Sigmoid colon (tissue), 7 donors: ENCODE results near the gene PACRG. TPM values are rescaled to one million over a fixed set of nuclear protein-coding genes. Genes with fewer than 3 reads are reported as not detected.

Experiments
- DNase-seq: peaks from one replicate; pipeline ENCODE4 v3.0.0-alpha.2; 2019
- H3K27ac ChIP-seq, 4 donors: fragments of 200-600 bp; sonication (generic); one replicate each; pipeline ENCODE4 v1.5.1; 2016 to 2019; ENCODE audit warnings: mild to moderate bottlenecking in 1 of 4
- H3K27me3 ChIP-seq, 3 donors: fragments of 200-600 bp; sonication (generic); one replicate each; pipeline ENCODE4 v1.5.1; 2019; ENCODE audit warnings: mild to moderate bottlenecking in 1 of 3
- H3K36me3 ChIP-seq, 4 donors: fragments of 200-600 bp; sonication (generic); one replicate each; pipeline ENCODE4 v1.5.1; 2016 to 2019
- H3K4me1 ChIP-seq, 4 donors: fragments of 200-600 bp; sonication (generic); one replicate each; pipeline ENCODE4 v1.5.1; 2017 to 2019
- H3K4me3 ChIP-seq, 4 donors: fragments of 200-600 bp; sonication (generic); one replicate each; pipeline ENCODE4 v1.5.1; 2017 to 2019; ENCODE audit warnings: mild to moderate bottlenecking in 2 of 4, moderate library complexity in 1 of 4
- H3K9me3 ChIP-seq, 4 donors: fragments of 200-600 bp in 3 of 4; sonication (generic) in 3 of 4; one replicate each; pipeline versions ENCODE4 v1.5.1 to v1.6.1; 2013 to 2019
- CTCF ChIP-seq, 4 experiments: fragments of 450-650 bp in 3 of 4; fragments of 200-600 bp in 1 of 4; IDR thresholded peaks; one replicate each; pipeline ENCODE4 v1.5.1; 2016 to 2019; ENCODE audit warnings: antibody characterized with exemption in 4 of 4, mild to moderate bottlenecking in 3 of 4, moderate library complexity in 2 of 4
- EP300 ChIP-seq, 4 donors: sonication (generic); formaldehyde crosslinking; IDR thresholded peaks; one replicate each; pipeline ENCODE4 v1.6.1; 2017; ENCODE audit warnings: antibody characterized with exemption in 4 of 4
- POLR2A ChIP-seq, 2 donors: fragments of 450-650 bp; IDR thresholded peaks; one replicate each; pipeline ENCODE4 v1.6.1; 2016; ENCODE audit warnings: antibody characterized with exemption in 2 of 2, mild to moderate bottlenecking in 2 of 2, moderate library complexity in 2 of 2
- POLR2AphosphoS5 ChIP-seq, 4 donors: sonication (generic); formaldehyde crosslinking; IDR thresholded peaks; one replicate each; pipeline ENCODE4 v1.6.1; 2017; ENCODE audit warnings: antibody characterized with exemption in 4 of 4
- WGBS, 2 donors: extraction: QIAGEN DNeasy Blood & Tissue Kit; methylation state at CpG; one replicate each; pipeline ENCODE4 v1.1.7; 2013; 5-methylcytosine and 5-hydroxymethylcytosine counted together
- intact Hi-C: fragments of 100-400 bp; cut with DNase I; formaldehyde crosslinking; loops from one replicate; pipeline ENCODE4 v1.15.1; 2023
- polyA plus RNA-seq, 3 donors: library from polyadenylated mRNA; stranded (reverse); fragments of 200-250 nt; gene quantifications; one replicate each; pipeline ENCODE4 v1.2.3, GENCODE V29; 2013
- total RNA-seq, 4 donors: library from RNA; depleted of rRNA; stranded (reverse); fragments of >200 nt; gene quantifications; one replicate each; pipeline ENCODE4 v1.1.0, GENCODE V29; 2016
- donor health status: healthy with polysubstance abuse.
- donor health status: Bipolar disorder and iron deficiency.
- donor health status: healthy.

The PACRG gene
- total and polyA plus RNA-seq, 7 donors: 0.12 to 6.9 (median 0.95) TPM; not detected in 2

GRCh38 chr6:163332575-163332974, 604.8 kb downstream of the PACRG start:
- WGBS, 2 donors: 82 to 83% methylated on average over 7 of the region's 7 CpGs
- TF ChIP-seq CTCF (IDR thresholded peaks at IDR 0.05) (no peak), POLR2AphosphoS5 (IDR thresholded peaks at IDR 0.05) (no peak)
- intact Hi-C loops: no loop called here
- DNase-seq: no peak
- H3K27ac ChIP-seq: no peak overlapping the region
- H3K36me3 ChIP-seq: no peaks in the 10 kb centered on the region
- H3K9me3 ChIP-seq: no peaks in the 10 kb centered on the region
- no peak overlapping the region for H3K4me3 ChIP-seq
- peaks cover 0 to 18% (median 8%) of the 10 kb centered on the region in 4 donors for H3K4me1 ChIP-seq
- no peaks in the 10 kb centered on the region for H3K27me3 ChIP-seq

- no peak for DNase-seq
Observed at GRCh38 chr6:163333038-163333437, 605.3 kb downstream of the PACRG start.

DNA sequence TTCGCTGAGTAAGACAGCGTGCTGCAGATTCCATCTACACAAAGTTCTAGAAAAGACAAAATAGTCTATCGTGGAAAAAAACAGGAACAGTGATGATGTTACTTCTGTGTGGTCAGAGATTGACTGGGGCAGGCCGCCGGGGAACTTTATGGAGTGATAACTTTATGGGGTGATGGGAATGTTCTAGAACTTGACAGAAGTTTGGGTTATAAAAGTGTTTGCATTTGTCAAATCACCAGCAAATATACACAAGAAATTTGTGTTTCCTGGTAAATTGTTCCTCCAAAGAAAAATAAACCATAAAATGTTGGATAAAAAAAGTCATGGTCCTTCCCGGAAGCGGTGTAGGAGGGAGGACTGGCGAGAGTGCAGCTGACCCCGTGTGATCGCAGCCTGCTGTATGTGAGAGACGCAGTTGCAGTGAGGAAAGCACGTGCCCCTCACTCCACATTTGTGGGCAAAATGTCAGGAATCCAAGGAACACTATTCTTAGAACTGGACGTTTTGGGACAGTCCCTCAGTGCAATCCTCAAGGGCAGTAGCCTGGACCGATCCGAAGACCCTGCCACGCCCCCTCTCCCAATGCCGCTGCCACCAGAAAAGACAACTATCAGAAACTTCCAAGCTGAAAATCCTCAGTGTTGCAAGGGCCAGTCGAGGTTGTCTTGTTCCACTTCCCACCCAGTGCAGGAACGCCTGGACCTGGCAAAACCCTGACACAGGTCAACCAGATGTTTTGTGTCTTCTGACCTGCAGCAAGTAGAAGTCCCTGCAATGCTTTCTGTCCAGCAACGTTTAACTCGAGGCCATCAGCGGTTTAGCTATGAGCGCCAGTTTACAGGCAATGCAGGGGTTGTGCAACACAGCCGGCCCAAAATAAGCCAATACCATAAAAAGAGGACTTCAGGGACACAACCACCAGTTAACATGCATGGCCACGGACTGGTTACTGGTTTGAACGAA, 606.2 kb downstream of the PACRG start:
- intact Hi-C loops: no loop called here
- Histone ChIP-seq H3K36me3 (no peaks in the 10 kb centered on the region), H3K27ac (peak overlapping the region in 3 of 4 donors; percentile 8 to 61 (median 11)), H3K27me3 (no peaks in the 10 kb centered on the region), H3K9me3 (no peaks in the 10 kb centered on the region), H3K4me3 (no peak overlapping the region), H3K4me1 (peaks cover 0 to 18% (median 8%) of the 10 kb centered on the region in 4 donors)
- peak; percentile 83 for DNase-seq
- TF ChIP-seq POLR2A (IDR thresholded peaks at IDR 0.05) (no peak), CTCF (IDR thresholded peaks at IDR 0.05) (no peak), POLR2AphosphoS5 (IDR thresholded peaks at IDR 0.05) (peak in 2 of 4 donors; percentile 26 to 55), EP300 (IDR thresholded peaks at IDR 0.05) (no peak)
- 65 to 72% methylated on average over 26 of the region's 26 CpGs for WGBS, 2 donors

More at GRCh38 chr6:163333038-163333437, 605.3 kb downstream of the PACRG start:
- Histone ChIP-seq H3K9me3 (no peaks in the 10 kb centered on the region), H3K27me3 (no peaks in the 10 kb centered on the region), H3K4me3 (no peak overlapping the region), H3K4me1 (peaks cover 0 to 18% (median 8%) of the 10 kb centered on the region in 4 donors), H3K27ac (peak overlapping the region in 2 of 4 donors; percentile 11 to 19), H3K36me3 (no peaks in the 10 kb centered on the region)
- intact Hi-C loops: no loop called here
- WGBS, 2 donors: 40 to 74% methylated on average over 4 of the region's 4 CpGs
- TF ChIP-seq EP300 (IDR thresholded peaks at IDR 0.05): no peak
- TF ChIP-seq POLR2A (IDR thresholded peaks at IDR 0.05): no peak
- TF ChIP-seq CTCF (IDR thresholded peaks at IDR 0.05): no peak
- no peak for TF ChIP-seq POLR2AphosphoS5 (IDR thresholded peaks at IDR 0.05)

- no peak for TF ChIP-seq EP300 (IDR thresholded peaks at IDR 0.05)
- no peak for TF ChIP-seq CTCF (IDR thresholded peaks at IDR 0.05)
- TF ChIP-seq POLR2A (IDR thresholded peaks at IDR 0.05): no peak
- TF ChIP-seq POLR2AphosphoS5 (IDR thresholded peaks at IDR 0.05): no peak
- 88 to 94% methylated on average over 7 of the region's 7 CpGs for WGBS, 2 donors
- peaks cover 0 to 18% (median 8%) of the 10 kb centered on the region in 4 donors for H3K4me1 ChIP-seq
- DNase-seq: no peak
- H3K27me3 ChIP-seq: no peaks in the 10 kb centered on the region
- intact Hi-C loops: no loop called here
- H3K36me3 ChIP-seq: no peaks in the 10 kb centered on the region
- H3K27ac ChIP-seq: peak overlapping the region; percentile 39 to 70 (median 63)
- H3K9me3 ChIP-seq: no peaks in the 10 kb centered on the region
- H3K4me3 ChIP-seq: no peak overlapping the region
Observed at GRCh38 chr6:163335056-163335455, 607.3 kb downstream of the PACRG start.
